Naive thymus-derived CD8-positive, alpha-beta T cell (primary cell): ENCODE measurements around the gene ABCD3. TPM values are rescaled to one million over a fixed set of nuclear protein-coding genes. Genes with fewer than 3 reads are reported as not detected.
"Not testable (repeated sequence)": the region's sequence is repeated elsewhere in the genome, so short reads cannot be mapped to it uniquely, and the experiment has no call there.

Source experiments
- ATAC-seq, 2 donors: fragments of 150-1000 bp; cut with Tn5 transposase in 1 of 2; sonication (Bioruptor Pico), chemical (Tn5 transposase) in 1 of 2; 1 replicate in 1 of 2; 2 replicates in 1 of 2; pipeline ENCODE4 v1.10.0; 2021; ENCODE audit warnings: mild to moderate bottlenecking in 2 of 2, moderate library complexity in 2 of 2
- POLR2A ChIA-PET: fragments of 350-600 bp; sonication (Branson Sonifier 250); formaldehyde crosslinking; loops from one replicate; lab custom pipeline; 2021; ENCODE audit warnings: antibody characterized with exemption; lab: Charles Lee
- DNase-seq, 10 donors: peaks; one replicate each; pipeline versions ENCODE4 v3.0.0 to v3.0.0-alpha.2; 2020 to 2022
- H3K27ac Mint-ChIP-seq, 10 donors: one replicate each; pipeline ENCODE4 v1.8.0; 2020 to 2022; ENCODE audit warnings: mild to moderate bottlenecking in 10 of 10, mixed read lengths in 10 of 10, moderate library complexity in 4 of 10, inconsistent platforms in 1 of 10
- H3K27me3 Mint-ChIP-seq, 5 donors: one replicate each; pipeline ENCODE4 v1.8.0; 2021 to 2022; ENCODE audit warnings: mixed read lengths in 5 of 5
- H3K36me3 Mint-ChIP-seq, 3 donors: one replicate each; pipeline ENCODE4 v1.8.0; 2020 to 2022; ENCODE audit warnings: mixed read lengths in 3 of 3, mild to moderate bottlenecking in 2 of 3, inconsistent platforms in 1 of 3
- H3K4me1 Mint-ChIP-seq, 4 donors: one replicate each; pipeline ENCODE4 v1.8.0; 2021 to 2022; ENCODE audit warnings: mixed read lengths in 4 of 4
- H3K4me3 Mint-ChIP-seq, 10 donors: one replicate each; pipeline ENCODE4 v1.8.0; 2020 to 2022; ENCODE audit warnings: mild to moderate bottlenecking in 10 of 10, mixed read lengths in 10 of 10, moderate library complexity in 6 of 10, inconsistent platforms in 1 of 10
- H3K9me3 Mint-ChIP-seq, 9 donors: one replicate each; pipeline ENCODE4 v1.8.0; 2020 to 2022; ENCODE audit warnings: mixed read lengths in 9 of 9, mild to moderate bottlenecking in 3 of 9, inconsistent platforms in 1 of 9, moderate library complexity in 1 of 9
- polyA plus RNA-seq, 3 donors: library from polyadenylated mRNA; unstranded; fragments of 300-500 nt; fragmentation: Illumina TruSeq; gene quantifications; one replicate each; pipeline ENCODE4 v1.2.3, GENCODE V29; 2021
- total RNA-seq, 8 experiments: library from RNA in 2 of 8; stranded (reverse) in 2 of 8; gene quantifications; one replicate each; pipeline ENCODE4 v1.2.3 and lab custom pipeline; 2021 to 2026

ABCD3 gene
- total and polyA plus RNA-seq, 5 experiments from 2014 or later: 27.3 to 32.9 (median 27.7) TPM

- H3K36me3 Mint-ChIP-seq: peaks cover 13 to 44% (median 40%) of the 10 kb centered on the region in 3 donors
- no peak overlapping the region for H3K4me3 Mint-ChIP-seq
- POLR2A ChIA-PET: no interaction called here
- ATAC-seq (no peak), DNase-seq (no peak)
- no peak overlapping the region for H3K27ac Mint-ChIP-seq
- H3K4me1 Mint-ChIP-seq: peaks cover 12 to 40% (median 24%) of the 10 kb centered on the region in 4 donors
- peaks cover 0 to 50% (median 34%) of the 10 kb centered on the region in 9 donors for H3K9me3 Mint-ChIP-seq
- no peaks in the 10 kb centered on the region for H3K27me3 Mint-ChIP-seq
Observed at GRCh38 chr1:94440088-94440487, 21.9 kb downstream of the ABCD3 start.

GRCh38 chr1:94443067-94443466 lies 24.9 kb downstream of the ABCD3 start:
- H3K4me3 Mint-ChIP-seq, DNase-seq, H3K27ac Mint-ChIP-seq, POLR2A ChIA-PET, H3K27me3 Mint-ChIP-seq, ATAC-seq: not testable (repeated sequence)
- H3K9me3 Mint-ChIP-seq: peaks cover 0 to 62% (median 47%) of the 10 kb centered on the region in 9 donors
- H3K4me1 Mint-ChIP-seq: peaks cover 9 to 25% (median 18%) of the 10 kb centered on the region in 4 donors
- H3K36me3 Mint-ChIP-seq: peaks cover 13 to 56% (median 50%) of the 10 kb centered on the region in 3 donors

GRCh38 chr1:94444819-94445218 lies 26.6 kb downstream of the ABCD3 start:
- Mint-ChIP-seq H3K9me3 (peaks cover 14 to 80% (median 59%) of the 10 kb centered on the region in 9 donors), H3K36me3 (peaks cover 27 to 73% (median 68%) of the 10 kb centered on the region in 3 donors), H3K4me1 (peaks cover 7 to 15% (median 8%) of the 10 kb centered on the region in 4 donors)
- H3K27me3 Mint-ChIP-seq, DNase-seq, ATAC-seq, H3K27ac Mint-ChIP-seq, POLR2A ChIA-PET, H3K4me3 Mint-ChIP-seq: not testable (repeated sequence)

GRCh38 chr1:94445733-94446132 lies 27.5 kb downstream of the ABCD3 start:
- POLR2A ChIA-PET, ATAC-seq, H3K4me1 Mint-ChIP-seq, DNase-seq, H3K27ac Mint-ChIP-seq, H3K27me3 Mint-ChIP-seq, H3K4me3 Mint-ChIP-seq: not testable (repeated sequence)
- peaks cover 37 to 79% (median 73%) of the 10 kb centered on the region in 3 donors for H3K36me3 Mint-ChIP-seq
- H3K9me3 Mint-ChIP-seq: peaks cover 14 to 89% (median 60%) of the 10 kb centered on the region in 9 donors

- POLR2A ChIA-PET, H3K27me3 Mint-ChIP-seq, H3K4me3 Mint-ChIP-seq, ATAC-seq, H3K27ac Mint-ChIP-seq, H3K4me1 Mint-ChIP-seq, DNase-seq: not testable (repeated sequence)
- peaks cover 14 to 93% (median 59%) of the 10 kb centered on the region in 9 donors for H3K9me3 Mint-ChIP-seq
- H3K36me3 Mint-ChIP-seq: peaks cover 40 to 82% (median 77%) of the 10 kb centered on the region in 3 donors
Observed at GRCh38 chr1:94446177-94446576, 28.0 kb downstream of the ABCD3 start.

- H3K27ac Mint-ChIP-seq, DNase-seq, H3K27me3 Mint-ChIP-seq, H3K4me3 Mint-ChIP-seq, POLR2A ChIA-PET, ATAC-seq, H3K4me1 Mint-ChIP-seq: not testable (repeated sequence)
- Mint-ChIP-seq H3K9me3 (peaks cover 14 to 85% (median 49%) of the 10 kb centered on the region in 9 donors), H3K36me3 (peaks cover 52 to 78% (median 73%) of the 10 kb centered on the region in 3 donors)
Observed at GRCh38 chr1:94448741-94449140, 30.6 kb downstream of the ABCD3 start.

GRCh38 chr1:94456736-94457135 lies 38.5 kb downstream of the ABCD3 start:
- H3K36me3 Mint-ChIP-seq: peaks cover 17 to 52% (median 33%) of the 10 kb centered on the region in 3 donors
- DNase-seq: no peak
- no peak for ATAC-seq
- POLR2A ChIA-PET: no interaction called here
- H3K4me1 Mint-ChIP-seq: peaks cover 7 to 13% (median 10%) of the 10 kb centered on the region in 4 donors
- H3K9me3 Mint-ChIP-seq: peaks cover 0 to 23% (median 7%) of the 10 kb centered on the region in 9 donors
- H3K27me3 Mint-ChIP-seq: no peaks in the 10 kb centered on the region
- H3K27ac Mint-ChIP-seq: no peak overlapping the region
- no peak overlapping the region for H3K4me3 Mint-ChIP-seq

- H3K36me3 Mint-ChIP-seq: peaks cover 0 to 60% (median 24%) of the 10 kb centered on the region in 3 donors
- H3K27ac Mint-ChIP-seq: peak overlapping the region in 2 of 10 donors; percentile 54 to 62
- POLR2A ChIA-PET: no interaction called here
Observed at GRCh38 chr1:94462606-94463005, 44.4 kb downstream of the ABCD3 start.

GRCh38 chr1:94463056-94463764 lies 45.0 kb downstream of the ABCD3 start:
- Mint-ChIP-seq H3K36me3 (peaks cover 0 to 62% (median 22%) of the 10 kb centered on the region in 3 donors), H3K9me3 (no peaks in the 10 kb centered on the region), H3K27ac (peak overlapping the region in 2 of 10 donors; percentile 54 to 62), H3K4me3 (no peak overlapping the region), H3K27me3 (no peaks in the 10 kb centered on the region), H3K4me1 (peaks cover 4 to 24% (median 7%) of the 10 kb centered on the region in 4 donors)
- no peak for ATAC-seq
- DNase-seq: no peak
- POLR2A ChIA-PET: no interaction called here

More at GRCh38 chr1:94462606-94463005, 44.4 kb downstream of the ABCD3 start:
- H3K27me3 Mint-ChIP-seq: no peaks in the 10 kb centered on the region
- no peak overlapping the region for H3K4me3 Mint-ChIP-seq
- DNase-seq (no peak), ATAC-seq (no peak)
- peaks cover 4 to 25% (median 8%) of the 10 kb centered on the region in 4 donors for H3K4me1 Mint-ChIP-seq
- H3K9me3 Mint-ChIP-seq: no peaks in the 10 kb centered on the region

GRCh38 chr1:94463765-94464330 lies 45.7 kb downstream of the ABCD3 start:
- Mint-ChIP-seq H3K4me1 (peaks cover 4 to 21% (median 7%) of the 10 kb centered on the region in 4 donors), H3K27ac (peak overlapping the region in 1 of 10 donors; percentile 60), H3K9me3 (no peaks in the 10 kb centered on the region), H3K4me3 (no peak overlapping the region), H3K36me3 (peaks cover under 1 to 65% (median 25%) of the 10 kb centered on the region in 3 donors), H3K27me3 (no peaks in the 10 kb centered on the region)
- DNase-seq: peak in 5 of 10 donors; percentile 4 to 51 (median 19)
- POLR2A ChIA-PET: no interaction called here
- peak in 1 of 2 donors; percentile 65 for ATAC-seq

GRCh38 chr1:94468708-94469107 lies 50.5 kb downstream of the ABCD3 start:
- no peaks in the 10 kb centered on the region for H3K9me3 Mint-ChIP-seq
- no peak overlapping the region for H3K4me3 Mint-ChIP-seq
- POLR2A ChIA-PET: no interaction called here
- ATAC-seq (no peak), DNase-seq (no peak)
- peaks cover 0 to 3% (median 0%) of the 10 kb centered on the region in 4 donors for H3K4me1 Mint-ChIP-seq
- no peak overlapping the region for H3K27ac Mint-ChIP-seq
- no peaks in the 10 kb centered on the region for H3K27me3 Mint-ChIP-seq
- H3K36me3 Mint-ChIP-seq: peaks cover 7 to 66% (median 25%) of the 10 kb centered on the region in 3 donors

GRCh38 chr1:94471271-94471670 lies 53.1 kb downstream of the ABCD3 start:
- ATAC-seq (no peak), DNase-seq (no peak)
- Mint-ChIP-seq H3K27ac (no peak overlapping the region), H3K9me3 (no peaks in the 10 kb centered on the region), H3K27me3 (no peaks in the 10 kb centered on the region), H3K36me3 (peaks cover 10 to 58% (median 22%) of the 10 kb centered on the region in 3 donors), H3K4me1 (peaks cover 0 to 1% (median 0%) of the 10 kb centered on the region in 4 donors), H3K4me3 (peak overlapping the region in 1 of 10 donors; percentile 24)
- POLR2A ChIA-PET: no interaction called here

- no peak for DNase-seq
- no peak for ATAC-seq
- no peak overlapping the region for H3K27ac Mint-ChIP-seq
- H3K9me3 Mint-ChIP-seq: no peaks in the 10 kb centered on the region
- H3K36me3 Mint-ChIP-seq: peaks cover 8 to 58% (median 13%) of the 10 kb centered on the region in 3 donors
- no peaks in the 10 kb centered on the region for H3K27me3 Mint-ChIP-seq
- peaks cover 0 to 2% (median 0%) of the 10 kb centered on the region in 4 donors for H3K4me1 Mint-ChIP-seq
- no peak overlapping the region for H3K4me3 Mint-ChIP-seq
- POLR2A ChIA-PET: no interaction called here
Observed at GRCh38 chr1:94475232-94475631, 57.0 kb downstream of the ABCD3 start.
